HG03025 (cell line): ENCODE measurements around the gene PCED1A.
"Not testable (repeated sequence)": the region's sequence is repeated elsewhere in the genome, so short reads cannot be mapped to it uniquely, and the experiment has no call there.

Experiments used
- ATAC-seq: cut with Tn5 transposase; IDR thresholded peaks from one replicate; pipeline ENCODE4 v1.9.1; 2021; ENCODE audit warnings: mild to moderate bottlenecking, moderate library complexity; ENCODE audit not compliant: unreplicated experiment, low FRiP score

Gene PCED1A

DNA sequence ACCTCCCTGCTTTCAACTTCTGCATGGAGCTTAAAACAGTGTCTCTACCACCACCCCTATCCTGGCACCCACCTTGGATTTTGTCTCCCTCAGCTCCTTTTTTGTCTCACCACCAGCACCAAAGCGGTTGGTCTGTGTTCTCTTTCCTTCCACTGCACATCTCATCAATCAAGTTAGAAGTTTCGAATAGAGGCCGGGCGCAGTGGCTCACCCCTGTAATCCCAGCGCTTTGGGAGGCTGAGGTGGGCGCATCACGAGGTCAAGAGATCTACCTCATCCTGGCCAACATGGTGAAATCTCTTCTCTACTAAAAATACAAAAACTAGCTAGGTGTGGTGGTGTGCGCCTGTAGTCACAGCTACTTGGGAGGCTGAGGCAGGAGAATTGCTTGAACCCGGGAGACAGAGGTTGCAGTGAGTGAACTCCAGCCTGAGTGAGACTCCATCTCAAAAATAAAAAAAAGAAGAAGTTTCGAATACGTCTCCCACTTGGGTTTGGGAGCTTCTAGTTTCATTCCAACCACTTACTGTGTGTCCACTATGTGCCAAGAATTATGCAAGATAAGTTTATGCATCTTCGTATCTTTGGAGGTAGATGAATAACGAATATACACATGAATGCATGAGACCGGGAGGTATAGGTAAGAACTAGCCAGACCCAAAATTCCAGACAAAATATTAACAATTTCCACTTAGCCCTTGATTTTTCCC lies 5.9 kb downstream of the PCED1A start:
- ATAC-seq: no peak

DNA sequence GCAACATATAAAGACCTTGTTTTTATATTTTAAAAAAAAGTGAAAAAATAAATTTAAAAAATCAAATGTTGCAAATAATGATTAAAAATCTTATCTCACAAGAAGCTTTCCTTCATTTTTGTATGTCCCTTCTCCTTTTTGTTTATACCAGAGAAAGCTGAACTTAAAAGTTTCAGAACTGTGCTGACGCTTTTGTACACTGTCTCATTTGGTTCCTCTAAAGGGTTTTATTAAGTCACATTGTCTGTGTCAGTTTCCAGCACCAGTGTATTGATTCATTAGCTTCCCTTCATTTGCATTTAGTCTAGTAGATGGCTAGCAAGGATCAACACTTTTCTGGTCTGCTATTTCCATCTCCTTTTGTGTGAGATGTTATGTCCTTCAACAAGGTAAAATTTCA lies 6.7 kb downstream of the PCED1A start:
- ATAC-seq: no peak

DNA sequence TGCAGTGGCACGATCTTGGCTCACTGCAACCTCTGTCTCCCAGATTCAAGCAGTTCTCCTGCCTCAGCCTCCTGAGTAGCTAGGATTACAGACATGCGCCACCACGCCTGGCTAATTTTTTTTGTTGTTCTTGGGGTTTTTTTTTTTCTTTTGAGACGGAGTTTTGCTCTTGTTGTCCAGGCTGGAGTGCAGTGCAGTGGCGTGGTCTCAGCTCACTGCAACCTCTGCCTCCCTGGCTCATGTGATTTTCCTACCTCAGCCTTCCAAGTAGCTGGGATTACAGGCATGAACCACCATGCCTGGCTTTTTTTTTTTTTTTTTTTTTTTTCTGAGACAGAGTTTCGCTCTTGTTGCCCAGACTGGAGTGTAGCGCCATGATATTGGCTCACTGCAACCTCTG lies 9.2 kb downstream of the PCED1A start:
- not testable (repeated sequence) for ATAC-seq

DNA sequence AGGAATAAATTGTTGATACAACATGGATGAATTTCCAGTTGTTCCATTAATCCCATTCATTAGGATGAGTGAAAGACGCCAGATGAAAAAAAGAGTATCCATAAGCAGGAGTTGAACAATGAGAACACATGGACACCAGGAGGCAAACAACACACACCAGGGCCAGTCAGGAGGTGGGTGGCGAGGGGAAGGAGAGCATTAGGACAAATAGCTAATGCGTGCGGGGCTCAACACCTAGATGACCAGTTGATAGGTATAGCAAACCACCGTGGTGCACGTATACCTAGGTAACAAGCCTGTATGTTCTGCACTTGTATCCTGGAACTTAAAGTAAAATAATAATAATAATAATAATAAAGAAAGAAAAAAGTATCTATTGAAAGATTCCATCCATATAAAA lies 11.1 kb downstream of the PCED1A start:
- no peak for ATAC-seq

DNA sequence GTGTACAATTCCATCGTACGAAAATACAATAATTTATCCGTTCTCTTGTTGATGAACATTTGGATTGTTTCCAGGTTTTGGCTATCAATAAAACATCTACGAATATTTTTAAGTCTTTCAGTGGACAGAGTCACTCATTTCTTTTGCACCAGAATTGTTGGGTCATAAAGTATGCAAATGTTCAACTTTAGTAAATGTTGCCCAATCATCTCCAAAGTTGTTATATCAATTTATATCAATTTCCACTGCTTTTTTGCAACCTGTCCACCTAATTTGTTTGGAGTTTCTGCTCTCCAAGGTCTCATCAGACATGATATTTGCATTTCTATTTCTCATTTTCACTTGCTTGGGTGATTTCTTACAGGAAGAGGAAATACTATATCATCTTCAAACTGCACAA lies 13.8 kb downstream of the PCED1A start:
- no peak for ATAC-seq

DNA sequence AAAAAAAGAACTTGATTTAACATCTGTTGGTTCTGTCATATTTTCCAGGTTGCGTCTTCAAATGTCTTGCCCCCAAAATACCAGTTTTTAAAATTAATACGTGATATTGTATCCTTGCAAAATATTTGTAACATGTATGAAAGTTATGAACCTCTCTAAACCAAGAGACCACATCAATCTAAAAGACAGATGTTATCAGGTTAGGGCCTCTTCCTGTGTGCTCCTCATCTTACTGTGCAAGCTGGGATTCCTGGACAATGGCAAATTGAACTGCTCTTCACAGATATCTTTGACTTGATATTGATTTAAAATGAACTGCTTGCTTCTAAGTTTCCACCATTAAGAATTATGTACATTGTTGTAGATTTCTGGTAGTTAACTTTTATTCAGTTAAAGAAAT lies 14.7 kb downstream of the PCED1A start:
- ATAC-seq: no peak

DNA sequence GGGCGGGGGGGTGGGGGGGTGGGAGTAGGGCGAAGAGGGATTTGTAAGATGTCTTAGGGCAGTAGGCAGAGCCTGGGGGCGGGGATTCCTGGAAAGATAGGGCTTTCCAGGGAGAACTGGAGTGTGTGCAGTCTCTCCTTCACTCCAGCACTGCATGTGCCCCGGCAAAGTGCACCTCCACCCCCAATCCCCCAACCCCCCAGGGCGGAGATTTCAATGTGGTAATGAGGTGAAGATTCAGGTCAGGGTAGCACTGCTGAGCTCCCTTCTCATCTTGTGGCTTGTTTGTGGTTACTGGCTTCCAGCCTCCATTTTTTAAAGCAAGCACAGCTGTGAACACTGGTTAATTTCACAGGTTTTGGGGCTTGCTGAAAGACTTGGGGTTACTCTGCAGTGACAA lies 18.4 kb downstream of the PCED1A start:
- no peak for ATAC-seq

DNA sequence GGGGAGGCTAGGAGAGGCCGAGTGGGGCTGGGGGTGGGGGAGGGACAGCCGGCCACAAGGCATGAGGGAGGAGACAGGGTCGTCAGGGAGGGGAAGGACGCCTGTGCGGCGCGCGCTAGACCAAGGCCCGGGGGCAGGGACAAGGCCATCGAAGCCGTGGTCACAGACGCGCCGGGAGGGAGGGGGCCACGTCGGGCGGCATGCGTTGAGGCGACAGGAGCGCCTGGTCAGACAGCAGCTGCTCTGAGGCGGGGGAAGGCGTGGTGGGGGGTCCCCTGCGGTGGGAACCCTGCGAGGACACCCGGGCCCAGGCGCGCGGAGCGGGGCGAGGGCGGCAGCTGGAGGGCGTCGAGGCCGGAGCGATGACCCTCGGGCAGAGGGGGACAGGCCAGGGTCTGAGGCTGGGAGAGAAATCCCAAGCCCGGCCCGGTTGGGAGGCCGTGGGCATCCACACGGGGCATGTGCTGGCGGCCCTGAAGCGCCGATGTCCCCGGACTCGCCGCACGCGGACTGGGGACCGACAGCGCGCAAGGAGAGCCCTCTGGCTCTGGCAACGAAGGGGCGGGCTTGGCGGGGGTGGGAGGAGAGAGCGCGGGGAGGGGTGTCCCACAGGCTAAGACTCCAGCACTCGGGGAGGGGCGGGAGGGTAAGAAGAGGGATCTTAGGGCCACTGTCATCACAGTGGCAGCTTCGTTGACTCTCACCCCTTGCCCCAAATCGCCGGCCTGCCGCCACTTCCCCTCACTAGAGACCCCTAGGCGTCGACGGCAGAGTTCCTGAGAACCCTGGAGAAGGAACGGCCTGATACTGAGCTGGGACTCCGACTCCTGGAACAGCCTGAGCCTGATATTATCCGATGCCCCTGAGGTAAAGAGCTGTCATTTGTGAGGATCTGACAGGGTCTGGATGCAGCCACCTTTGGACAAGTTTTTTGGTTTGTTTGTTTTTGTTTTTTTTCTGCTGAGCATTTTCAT lies 19.3 kb downstream of the PCED1A start:
- no peak for ATAC-seq

DNA sequence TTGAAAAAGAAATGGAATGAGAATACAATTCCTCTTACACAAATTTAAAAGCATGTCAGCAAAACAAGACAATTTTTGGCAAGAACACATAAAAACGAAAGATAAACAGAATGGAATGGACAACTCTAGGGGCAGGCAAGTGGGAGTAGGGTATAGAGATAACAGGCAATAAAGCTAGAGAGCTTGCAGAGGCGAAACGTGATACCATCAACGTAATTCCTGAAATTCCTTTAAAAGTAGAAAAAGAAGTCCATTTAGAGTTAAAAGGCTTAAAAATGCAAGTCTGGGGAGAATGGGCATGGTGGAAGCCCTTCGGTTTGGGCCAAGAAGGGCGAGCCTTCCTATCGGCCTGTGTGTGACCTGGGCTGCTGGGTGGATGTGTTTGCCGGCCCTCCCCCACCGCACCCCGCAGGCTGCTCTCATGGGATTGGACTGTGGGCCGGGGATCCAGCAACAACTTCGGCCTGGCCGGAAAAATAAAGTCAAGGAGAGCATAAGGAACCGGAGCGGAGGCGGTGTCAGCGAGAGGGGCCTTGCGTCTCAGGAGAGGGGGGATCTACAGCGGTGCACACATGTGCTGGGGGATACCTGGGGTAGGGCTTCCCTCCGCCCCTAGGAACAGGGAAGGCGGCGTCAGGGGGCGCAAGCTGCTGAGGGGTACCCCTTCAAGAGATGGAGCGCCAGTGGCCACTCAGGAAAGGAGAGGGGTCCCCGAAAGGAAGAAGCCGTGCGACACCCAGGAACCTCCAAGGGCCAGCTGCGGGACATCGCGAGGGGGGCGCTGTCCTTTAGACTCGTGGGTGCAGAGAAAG lies 20.2 kb downstream of the PCED1A start:
- no peak for ATAC-seq

DNA sequence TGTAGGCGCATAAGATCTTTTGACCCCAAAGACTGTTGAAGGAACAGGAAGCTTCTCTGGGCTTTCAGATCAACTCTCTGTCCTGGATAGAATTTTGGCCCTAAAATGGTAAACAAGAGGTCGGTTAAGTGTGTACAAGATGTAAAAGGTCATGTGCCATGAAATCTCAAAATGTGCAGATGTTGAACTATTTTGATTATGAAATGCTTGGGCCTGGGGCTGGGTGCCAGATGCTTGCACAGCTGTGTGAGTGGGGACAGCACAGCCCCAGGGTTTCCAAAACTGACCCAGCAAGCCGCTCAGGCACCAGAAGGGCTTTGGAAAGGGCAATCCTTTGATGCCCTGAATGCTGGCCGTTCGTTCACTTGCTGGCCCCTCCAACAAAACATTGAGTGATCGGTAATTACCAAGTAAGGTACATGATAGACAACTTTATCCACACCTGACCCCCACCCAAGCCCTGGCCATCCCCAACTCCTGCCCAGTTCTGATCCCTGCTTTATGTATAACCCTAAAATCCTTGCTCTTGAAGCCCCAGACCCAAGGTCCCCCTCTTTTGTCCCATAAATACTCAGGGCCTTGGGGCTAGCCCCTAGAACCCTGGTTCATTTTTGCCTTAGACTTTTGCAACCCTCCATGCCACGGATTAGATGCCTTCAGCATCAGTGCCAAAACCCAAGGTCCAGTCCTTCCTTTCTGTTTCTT lies 22.4 kb downstream of the PCED1A start:
- ATAC-seq: no peak

DNA sequence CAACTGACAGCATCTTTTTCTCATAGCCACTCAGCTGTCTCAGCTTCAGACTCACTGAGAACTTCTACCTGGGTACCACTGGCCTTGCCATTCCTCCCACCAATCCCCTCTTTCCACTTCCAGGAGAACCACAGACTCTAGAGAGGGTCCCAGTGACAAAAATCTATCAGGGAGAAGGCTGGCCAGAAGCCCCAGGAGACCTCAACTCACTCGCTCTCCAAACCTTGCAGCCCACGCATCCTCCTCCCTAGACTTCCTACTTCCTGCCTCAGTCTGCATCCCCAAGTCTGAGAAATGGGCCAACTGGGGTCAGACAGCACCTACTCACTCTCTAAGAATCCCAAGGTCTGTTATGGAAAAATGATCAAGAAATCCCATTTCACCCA lies 23.1 kb downstream of the PCED1A start:
- ATAC-seq: no peak

DNA sequence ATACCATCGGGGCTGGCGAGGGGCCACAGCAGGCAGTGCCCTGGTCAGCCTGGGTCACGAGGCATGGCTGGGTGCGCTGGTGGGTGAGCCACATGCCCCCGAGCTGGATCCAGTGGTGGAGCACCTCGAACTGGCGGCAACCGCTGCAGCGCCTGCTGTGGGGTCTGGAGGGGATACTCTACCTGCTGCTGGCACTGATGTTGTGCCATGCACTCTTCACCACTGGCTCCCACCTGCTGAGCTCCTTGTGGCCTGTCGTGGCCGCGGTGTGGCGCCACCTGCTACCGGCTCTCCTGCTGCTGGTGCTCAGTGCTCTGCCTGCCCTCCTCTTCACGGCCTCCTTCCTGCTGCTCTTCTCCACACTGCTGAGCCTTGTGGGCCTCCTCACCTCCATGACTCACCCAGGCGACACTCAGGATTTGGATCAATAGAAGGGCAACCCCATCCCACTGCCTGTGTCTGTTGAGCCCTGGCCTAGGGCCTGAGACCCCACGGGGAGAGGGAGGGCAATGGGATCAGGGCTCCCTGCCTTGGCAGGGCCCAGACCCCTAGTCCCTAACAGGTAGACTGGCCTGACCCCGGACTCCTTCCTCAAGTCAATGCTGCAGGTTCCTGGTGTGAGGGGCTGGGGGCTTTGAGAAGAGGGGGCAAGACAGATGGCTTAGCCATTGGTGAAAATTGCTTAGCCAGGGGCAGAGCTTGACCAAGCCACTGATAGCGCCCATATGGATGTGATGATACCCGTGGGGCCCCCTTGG lies 23.7 kb downstream of the PCED1A start:
- ATAC-seq: no peak

DNA sequence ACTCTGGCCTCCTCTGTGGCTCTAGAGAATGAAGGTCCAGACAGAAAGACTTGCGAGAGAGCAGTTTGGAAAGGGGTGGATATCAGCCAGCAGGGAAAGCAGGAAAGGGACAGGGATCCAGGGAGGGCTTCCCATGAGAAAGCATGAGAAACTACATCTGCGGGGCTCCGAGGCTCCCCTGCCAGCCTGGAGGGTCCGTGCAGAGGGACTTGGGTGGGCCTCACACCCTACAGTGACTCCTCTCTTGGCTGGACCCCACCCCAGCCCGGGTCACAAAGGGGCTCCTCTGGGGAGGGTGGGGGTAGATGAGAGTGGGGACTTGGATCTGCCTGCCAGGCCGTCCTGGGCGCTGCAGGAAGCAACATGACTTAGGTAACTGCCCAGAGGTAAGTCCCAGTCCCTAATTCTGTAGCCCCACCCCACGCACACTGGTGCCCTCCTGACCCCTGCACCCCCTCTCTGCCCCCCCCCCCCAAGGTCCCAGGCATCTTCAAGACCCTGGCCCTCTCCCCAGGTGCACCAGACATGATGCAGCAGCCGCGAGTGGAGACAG lies 24.3 kb downstream of the PCED1A start, which contains the start of gene TMEM239:
TSS of gene TMEM239 (plus strand) at position 335 of the 553 bp plus-strand sequence. CDS start at position 526, 191 bp downstream.
- no peak for ATAC-seq

DNA sequence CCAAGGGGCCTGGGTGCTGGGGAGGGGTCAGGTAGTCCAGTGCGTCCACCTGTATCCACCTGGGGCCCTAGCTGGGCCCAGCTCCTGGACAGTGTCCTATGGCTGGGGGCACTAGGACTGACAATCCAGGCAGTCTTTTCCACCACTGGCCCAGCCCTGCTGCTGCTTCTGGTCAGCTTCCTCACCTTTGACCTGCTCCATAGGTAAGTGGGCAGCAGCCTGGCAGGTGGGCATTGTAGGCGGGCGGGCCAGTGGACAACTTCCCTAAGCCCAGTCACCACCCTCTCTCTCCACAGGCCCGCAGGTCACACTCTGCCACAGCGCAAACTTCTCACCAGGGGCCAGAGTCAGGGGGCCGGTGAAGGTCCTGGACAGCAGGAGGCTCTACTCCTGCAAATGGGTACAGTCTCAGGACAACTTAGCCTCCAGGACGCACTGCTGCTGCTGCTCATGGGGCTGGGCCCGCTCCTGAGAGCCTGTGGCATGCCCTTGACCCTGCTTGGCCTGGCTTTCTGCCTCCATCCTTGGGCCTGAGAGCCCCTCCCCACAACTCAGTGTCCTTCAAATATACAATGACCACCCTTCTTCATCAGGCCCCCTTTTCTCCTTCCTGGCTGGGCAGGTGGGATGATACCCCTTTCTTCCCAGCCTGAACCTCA lies 25.1 kb downstream of the PCED1A start:
- no peak for ATAC-seq

DNA sequence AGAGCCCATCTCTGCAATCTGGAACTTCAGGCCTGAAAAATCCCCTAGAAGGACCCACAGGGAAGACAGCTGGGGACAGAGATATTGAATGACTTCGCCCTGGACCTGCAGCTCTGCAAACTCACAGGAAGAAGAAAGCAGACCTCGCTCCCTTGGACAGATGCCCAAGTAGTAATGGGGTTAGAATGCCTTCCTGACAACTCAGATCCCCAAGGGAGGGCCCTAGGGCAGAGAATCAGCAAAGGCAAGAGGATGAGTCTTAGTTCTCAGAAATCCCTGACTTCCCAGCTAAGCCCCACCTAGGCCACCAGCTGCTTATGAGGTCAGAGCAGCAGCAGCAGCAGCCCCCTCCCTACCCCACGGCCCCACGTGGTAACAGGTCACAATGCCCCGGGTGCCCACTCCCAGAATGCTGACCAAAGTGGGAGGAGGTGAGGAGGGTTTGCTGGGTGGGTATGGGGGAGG lies 25.8 kb downstream of the PCED1A start, which contains the start of gene C20orf141:
TSS of gene C20orf141 (plus strand) at position 401 of the 465 bp plus-strand sequence. CDS start 198 bp downstream, outside the sequence.
- ATAC-seq: no peak

DNA sequence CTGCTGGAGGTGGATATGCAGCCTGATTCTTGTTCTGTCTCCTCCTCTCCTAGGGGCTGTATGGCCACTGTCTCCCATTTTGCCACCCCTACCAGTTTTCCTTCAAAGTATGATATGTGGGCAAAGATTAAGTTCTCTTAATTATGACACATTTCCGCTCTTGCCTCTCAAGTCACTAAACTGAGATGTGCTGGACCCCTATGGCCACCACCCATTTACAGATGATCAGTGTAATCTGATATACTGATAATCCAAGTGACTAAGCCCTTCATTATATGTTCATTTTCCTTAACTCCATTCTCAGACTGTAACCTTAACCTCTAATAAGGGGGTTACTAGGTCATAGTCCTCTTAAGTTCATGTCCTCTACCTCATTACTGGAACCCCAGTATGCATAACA lies 26.4 kb downstream of the PCED1A start:
- no peak for ATAC-seq

DNA sequence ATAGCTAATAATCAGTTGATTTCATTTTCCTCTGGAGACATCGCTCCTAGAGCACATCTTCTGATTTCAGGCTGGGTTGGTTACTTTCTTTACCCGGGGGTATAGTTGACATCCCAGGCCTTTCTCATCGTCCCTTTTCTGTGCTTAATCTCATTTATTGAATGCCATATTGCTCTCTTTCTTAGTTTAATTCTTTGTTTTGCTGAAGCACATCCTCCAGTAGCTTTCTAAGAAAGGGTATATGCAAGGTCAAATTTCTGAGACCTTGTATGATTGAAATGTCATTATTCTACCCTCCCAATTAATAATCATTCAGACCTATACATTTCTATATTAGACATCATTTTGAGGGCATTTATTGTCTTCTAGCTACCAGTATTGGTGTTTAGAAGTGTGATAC lies 28.3 kb downstream of the PCED1A start:
- no peak for ATAC-seq

DNA sequence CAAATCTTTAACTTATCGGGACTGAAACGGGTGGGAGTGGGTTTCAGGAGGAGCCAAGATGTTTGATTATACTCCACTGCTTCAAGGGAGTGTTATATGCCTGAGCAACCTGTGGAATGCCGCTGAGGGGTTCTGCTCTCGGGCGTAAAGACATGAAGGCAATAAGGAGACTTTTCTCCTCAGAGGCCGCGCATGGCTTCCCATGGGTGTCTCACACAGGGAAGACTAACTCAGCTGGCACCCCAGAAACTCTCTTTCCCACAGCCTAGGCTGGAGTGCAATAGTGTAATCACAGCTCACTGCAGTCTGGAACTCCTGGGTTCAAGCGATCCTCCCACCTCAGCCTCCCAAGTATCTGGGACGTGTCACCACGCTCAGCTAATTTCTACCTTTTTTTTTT lies 30.8 kb downstream of the PCED1A start:
- ATAC-seq: no peak
